ENCODE data around the gene RIN3.

The RIN3 gene

GRCh38 chr14:92626041-92626440, 112.5 kb downstream of the RIN3 start:
- Histone ChIP-seq H3K9ac (ENCODE audit: low read length) (no peak overlapping the region), H3K4me1 (ENCODE audit: control insufficient read depth, insufficient read depth, low read length) (no peaks in the 10 kb centered on the region), H3K36me3 (ENCODE audit: control insufficient read depth, insufficient read depth, low read length) (no peaks in the 10 kb centered on the region), H3K9me3 (ENCODE audit: control insufficient read depth, low read length) (no peaks in the 10 kb centered on the region), H3K4me3 (ENCODE audit: low read length) (no peak overlapping the region), H3K27me3 (ENCODE audit: control insufficient read depth, insufficient read depth, low read length) (no peaks in the 10 kb centered on the region)

- Histone ChIP-seq H3K36me3 (ENCODE audit: control insufficient read depth, insufficient read depth, low read length) (no peaks in the 10 kb centered on the region), H3K9me3 (ENCODE audit: control insufficient read depth, low read length) (no peaks in the 10 kb centered on the region), H3K9ac (ENCODE audit: low read length) (no peak overlapping the region), H3K4me1 (ENCODE audit: control insufficient read depth, insufficient read depth, low read length) (no peaks in the 10 kb centered on the region), H3K27me3 (ENCODE audit: control insufficient read depth, insufficient read depth, low read length) (no peaks in the 10 kb centered on the region), H3K4me3 (ENCODE audit: low read length) (no peak overlapping the region)
Measured at GRCh38 chr14:92627707-92628215, 114.2 kb downstream of the RIN3 start.

- no peaks in the 10 kb centered on the region for H3K9me3 ChIP-seq (ENCODE audit: control insufficient read depth, low read length)
- H3K27me3 ChIP-seq (ENCODE audit: control insufficient read depth, insufficient read depth, low read length), result no peaks in the 10 kb centered on the region
- no peak overlapping the region for H3K9ac ChIP-seq (ENCODE audit: low read length)
- no peaks in the 10 kb centered on the region for H3K36me3 ChIP-seq (ENCODE audit: control insufficient read depth, insufficient read depth, low read length)
- no peaks in the 10 kb centered on the region for H3K4me1 ChIP-seq (ENCODE audit: control insufficient read depth, insufficient read depth, low read length)
- H3K4me3 ChIP-seq (ENCODE audit: low read length), result no peak overlapping the region
Measured at GRCh38 chr14:92628636-92629035, 115.1 kb downstream of the RIN3 start.

- H3K9me3 ChIP-seq (ENCODE audit: control insufficient read depth, low read length), result no peaks in the 10 kb centered on the region
- no peaks in the 10 kb centered on the region for H3K4me1 ChIP-seq (ENCODE audit: control insufficient read depth, insufficient read depth, low read length)
- no peak overlapping the region for H3K4me3 ChIP-seq (ENCODE audit: low read length)
- no peaks in the 10 kb centered on the region for H3K27me3 ChIP-seq (ENCODE audit: control insufficient read depth, insufficient read depth, low read length)
- no peaks in the 10 kb centered on the region for H3K36me3 ChIP-seq (ENCODE audit: control insufficient read depth, insufficient read depth, low read length)
- H3K9ac ChIP-seq (ENCODE audit: low read length), result no peak overlapping the region
Measured at GRCh38 chr14:92630367-92630766, 116.8 kb downstream of the RIN3 start.

- no peak overlapping the region for H3K9ac ChIP-seq (ENCODE audit: low read length)
- H3K4me1 ChIP-seq (ENCODE audit: control insufficient read depth, insufficient read depth, low read length), result no peaks in the 10 kb centered on the region
- H3K36me3 ChIP-seq (ENCODE audit: control insufficient read depth, insufficient read depth, low read length), result no peaks in the 10 kb centered on the region
- H3K9me3 ChIP-seq (ENCODE audit: control insufficient read depth, low read length), result no peaks in the 10 kb centered on the region
- H3K4me3 ChIP-seq (ENCODE audit: low read length), result no peak overlapping the region
- H3K27me3 ChIP-seq (ENCODE audit: control insufficient read depth, insufficient read depth, low read length), result no peaks in the 10 kb centered on the region
Measured at GRCh38 chr14:92631098-92631497, 117.5 kb downstream of the RIN3 start.

GRCh38 chr14:92632546-92633273, 119.1 kb downstream of the RIN3 start:
- H3K4me1 ChIP-seq (ENCODE audit: control insufficient read depth, insufficient read depth, low read length), result no peaks in the 10 kb centered on the region
- no peak overlapping the region for H3K4me3 ChIP-seq (ENCODE audit: low read length)
- no peaks in the 10 kb centered on the region for H3K9me3 ChIP-seq (ENCODE audit: control insufficient read depth, low read length)
- no peaks in the 10 kb centered on the region for H3K27me3 ChIP-seq (ENCODE audit: control insufficient read depth, insufficient read depth, low read length)
- no peak overlapping the region for H3K9ac ChIP-seq (ENCODE audit: low read length)
- no peaks in the 10 kb centered on the region for H3K36me3 ChIP-seq (ENCODE audit: control insufficient read depth, insufficient read depth, low read length)

- Histone ChIP-seq H3K9me3 (ENCODE audit: control insufficient read depth, low read length) (no peaks in the 10 kb centered on the region), H3K4me1 (ENCODE audit: control insufficient read depth, insufficient read depth, low read length) (no peaks in the 10 kb centered on the region), H3K27me3 (ENCODE audit: control insufficient read depth, insufficient read depth, low read length) (no peaks in the 10 kb centered on the region), H3K4me3 (ENCODE audit: low read length) (no peak overlapping the region), H3K36me3 (ENCODE audit: control insufficient read depth, insufficient read depth, low read length) (no peaks in the 10 kb centered on the region), H3K9ac (ENCODE audit: low read length) (no peak overlapping the region)
Measured at GRCh38 chr14:92633274-92633616, 119.7 kb downstream of the RIN3 start.

- H3K36me3 ChIP-seq (ENCODE audit: control insufficient read depth, insufficient read depth, low read length), result no peaks in the 10 kb centered on the region
- no peak overlapping the region for H3K4me3 ChIP-seq (ENCODE audit: low read length)
- H3K4me1 ChIP-seq (ENCODE audit: control insufficient read depth, insufficient read depth, low read length), result no peaks in the 10 kb centered on the region
- no peaks in the 10 kb centered on the region for H3K27me3 ChIP-seq (ENCODE audit: control insufficient read depth, insufficient read depth, low read length)
- no peak overlapping the region for H3K9ac ChIP-seq (ENCODE audit: low read length)
- H3K9me3 ChIP-seq (ENCODE audit: control insufficient read depth, low read length), result no peaks in the 10 kb centered on the region
Measured at GRCh38 chr14:92633724-92634123, 120.1 kb downstream of the RIN3 start.

- no peak overlapping the region for H3K9ac ChIP-seq (ENCODE audit: low read length)
- H3K27me3 ChIP-seq (ENCODE audit: control insufficient read depth, insufficient read depth, low read length), result no peaks in the 10 kb centered on the region
- H3K36me3 ChIP-seq (ENCODE audit: control insufficient read depth, insufficient read depth, low read length), result no peaks in the 10 kb centered on the region
- H3K4me1 ChIP-seq (ENCODE audit: control insufficient read depth, insufficient read depth, low read length), result no peaks in the 10 kb centered on the region
- H3K4me3 ChIP-seq (ENCODE audit: low read length), result no peak overlapping the region
- H3K9me3 ChIP-seq (ENCODE audit: control insufficient read depth, low read length), result no peaks in the 10 kb centered on the region
Measured at GRCh38 chr14:92635031-92635430, 121.5 kb downstream of the RIN3 start.

- H3K4me1 ChIP-seq (ENCODE audit: control insufficient read depth, insufficient read depth, low read length), result no peaks in the 10 kb centered on the region
- H3K4me3 ChIP-seq (ENCODE audit: low read length), result no peak overlapping the region
- H3K36me3 ChIP-seq (ENCODE audit: control insufficient read depth, insufficient read depth, low read length), result no peaks in the 10 kb centered on the region
- H3K27me3 ChIP-seq (ENCODE audit: control insufficient read depth, insufficient read depth, low read length), result no peaks in the 10 kb centered on the region
- H3K9me3 ChIP-seq (ENCODE audit: control insufficient read depth, low read length), result no peaks in the 10 kb centered on the region
- no peak overlapping the region for H3K9ac ChIP-seq (ENCODE audit: low read length)
Measured at GRCh38 chr14:92635896-92636295, 122.3 kb downstream of the RIN3 start.

- Histone ChIP-seq H3K9ac (ENCODE audit: low read length) (no peak overlapping the region), H3K4me1 (ENCODE audit: control insufficient read depth, insufficient read depth, low read length) (no peaks in the 10 kb centered on the region), H3K27me3 (ENCODE audit: control insufficient read depth, insufficient read depth, low read length) (no peaks in the 10 kb centered on the region), H3K9me3 (ENCODE audit: control insufficient read depth, low read length) (no peaks in the 10 kb centered on the region), H3K36me3 (ENCODE audit: control insufficient read depth, insufficient read depth, low read length) (no peaks in the 10 kb centered on the region), H3K4me3 (ENCODE audit: low read length) (no peak overlapping the region)
Measured at GRCh38 chr14:92637228-92637627, 123.6 kb downstream of the RIN3 start.

GRCh38 chr14:92637864-92638263, 124.3 kb downstream of the RIN3 start:
- no peaks in the 10 kb centered on the region for H3K9me3 ChIP-seq (ENCODE audit: control insufficient read depth, low read length)
- no peaks in the 10 kb centered on the region for H3K27me3 ChIP-seq (ENCODE audit: control insufficient read depth, insufficient read depth, low read length)
- H3K9ac ChIP-seq (ENCODE audit: low read length), result no peak overlapping the region
- no peaks in the 10 kb centered on the region for H3K4me1 ChIP-seq (ENCODE audit: control insufficient read depth, insufficient read depth, low read length)
- no peak overlapping the region for H3K4me3 ChIP-seq (ENCODE audit: low read length)
- H3K36me3 ChIP-seq (ENCODE audit: control insufficient read depth, insufficient read depth, low read length), result no peaks in the 10 kb centered on the region

GRCh38 chr14:92638266-92638665, 124.7 kb downstream of the RIN3 start:
- Histone ChIP-seq H3K4me1 (ENCODE audit: control insufficient read depth, insufficient read depth, low read length) (no peaks in the 10 kb centered on the region), H3K9me3 (ENCODE audit: control insufficient read depth, low read length) (no peaks in the 10 kb centered on the region), H3K36me3 (ENCODE audit: control insufficient read depth, insufficient read depth, low read length) (no peaks in the 10 kb centered on the region), H3K27me3 (ENCODE audit: control insufficient read depth, insufficient read depth, low read length) (no peaks in the 10 kb centered on the region), H3K4me3 (ENCODE audit: low read length) (no peak overlapping the region), H3K9ac (ENCODE audit: low read length) (no peak overlapping the region)

Measured in mucosa of stomach (tissue), 1 donor.